Panc1 (cell line): ENCODE results near the gene SLC7A9.

Experiments
- CTCF ChIP-seq: fragments of 450-650 bp; IDR thresholded peaks from 2 replicates; pipeline ENCODE4 v1.5.1; 2017; ENCODE audit warnings: mild to moderate bottlenecking
- POLR2AphosphoS5 ChIP-seq: IDR thresholded peaks from 2 replicates; pipeline ENCODE4 v1.6.1; 2012; ENCODE audit warnings: mild to moderate bottlenecking, low read depth, low read length, moderate library complexity
- REST ChIP-seq, 2 experiments: IDR thresholded peaks; 2 replicates each; pipeline ENCODE4 v1.6.1; 2011 to 2012; ENCODE audit warnings: low read depth in 2 of 2, control low read depth in 1 of 2, low read length in 1 of 2, mild to moderate bottlenecking in 1 of 2, moderate library complexity in 1 of 2; ENCODE audit not compliant: insufficient read depth in 1 of 2
- TCF7L2 ChIP-seq: IDR thresholded peaks from 2 replicates; pipeline ENCODE4 v1.6.1; 2011; ENCODE audit warnings: mild to moderate bottlenecking, low read depth, low read length, inconsistent platforms

- TF ChIP-seq CTCF (no peak), POLR2AphosphoS5 (no peak), TCF7L2 (no peak), REST (IDR thresholded peaks at IDR 0.05; ENCODE audit: insufficient read depth in 1 of 2, low read depth in 2 of 2, low read length in 1 of 2) (no peak)
Measured at GRCh38 chr19:32870981-32871451, 1.4 kb upstream of the SLC7A9 start.
